Ovary (tissue), 9 donors: Measurements from ENCODE around the gene KCNIP4. TPM values are rescaled to one million over a fixed set of nuclear protein-coding genes. Genes with fewer than 3 reads are reported as not detected.

Source experiments
- DNase-seq, 5 donors: peaks; one replicate each; pipeline ENCODE4 v3.0.0-alpha.2; 2019 to 2020
- H3K27ac ChIP-seq, 2 donors: fragments of 200-600 bp; one replicate each; pipeline versions ENCODE4 v1.5.1 to v1.8.0; 2019 to 2022
- H3K27me3 ChIP-seq: fragments of 200-600 bp; one replicate; pipeline ENCODE4 v1.8.0; 2022
- H3K36me3 ChIP-seq: fragments of 200-600 bp; sonication (generic); one replicate; pipeline ENCODE4 v1.5.1; 2019
- H3K4me1 ChIP-seq: one replicate; pipeline ENCODE4 v1.8.1; 2013; ENCODE audit warnings: mild to moderate bottlenecking, moderate library complexity; ENCODE audit not compliant: insufficient read depth
- H3K4me3 ChIP-seq: fragments of 200-600 bp; sonication (generic); one replicate; pipeline ENCODE4 v1.5.1; 2017
- H3K9me3 ChIP-seq, 2 donors: fragments of 200-600 bp in 1 of 2; sonication (generic) in 1 of 2; one replicate each; pipeline versions ENCODE4 v1.5.1 to v1.8.1; 2013 to 2019; ENCODE audit warnings: mild to moderate bottlenecking in 1 of 2, moderate library complexity in 1 of 2
- CTCF ChIP-seq, 3 donors: fragments of 450-650 bp in 2 of 3; fragments of 200-600 bp in 1 of 3; IDR thresholded peaks; one replicate each; pipeline versions ENCODE4 v1.5.1 to v1.8.0; 2016 to 2022; ENCODE audit warnings: antibody characterized with exemption in 3 of 3, mild to moderate bottlenecking in 1 of 3
- EP300 ChIP-seq: sonication (generic); formaldehyde crosslinking; IDR thresholded peaks from one replicate; pipeline ENCODE4 v1.6.1; 2017; ENCODE audit warnings: antibody characterized with exemption
- POLR2A ChIP-seq: fragments of 450-650 bp; IDR thresholded peaks from one replicate; pipeline ENCODE4 v1.6.1; 2017; ENCODE audit warnings: antibody characterized with exemption, mild to moderate bottlenecking, moderate library complexity
- WGBS, 3 donors: extraction: QIAGEN DNeasy Blood & Tissue Kit in 1 of 3; methylation state at CpG; one replicate each; pipeline versions ENCODE4 v1.1.5 to v1.1.7; 2013 to 2017; 5-methylcytosine and 5-hydroxymethylcytosine counted together
- intact Hi-C, 4 donors: fragments of 100-400 bp; cut with DNase I; formaldehyde crosslinking; loops; one replicate each; pipeline versions ENCODE4 v1.11.0 to v1.15.1; 2022 to 2023
- polyA plus RNA-seq, 2 donors: library from polyadenylated mRNA; stranded (reverse); fragments of 200-250 nt in 1 of 2; fragments of 350-450 nt in 1 of 2; fragmentation: Illumina TruSeq in 1 of 2; extraction: RNeasy Lipid Tissue Mini Kit (QIAGEN cat#74804) in 1 of 2; gene quantifications; one replicate each; pipeline ENCODE4 v1.2.3, GENCODE V29; 2013 to 2014
- total RNA-seq, 7 donors: library from RNA; depleted of rRNA in 2 of 7; stranded (reverse); fragments of >200 nt in 2 of 7; fragmentation: NEBNext Ultra II Directional in 3 of 7; extraction: Animal tissue kit (Norgen Biotek cat#: 25700) in 3 of 7; gene quantifications; one replicate each; pipeline versions ENCODE4 v1.1.0 to v1.2.4, GENCODE V29; 2016 to 2023
- donor health status: DM: no; HTN: no; CAD: no; lungs with moderate emphysema.
- donor health status: DM: no; HTN: no; CAD: no.
- donor health status: Bipolar disorder and iron deficiency.
- donor health status: DM: yes; HTN: yes; CAD: no.
- donor health status: DM: no; HTN: no; CAD: no.
- donor health status: DM: yes; HTN: yes; CAD: no.

KCNIP4 gene
- total and polyA plus RNA-seq, 9 donors = 0.11 to 3.9 (median 0.93) TPM; not detected in 1

DNA sequence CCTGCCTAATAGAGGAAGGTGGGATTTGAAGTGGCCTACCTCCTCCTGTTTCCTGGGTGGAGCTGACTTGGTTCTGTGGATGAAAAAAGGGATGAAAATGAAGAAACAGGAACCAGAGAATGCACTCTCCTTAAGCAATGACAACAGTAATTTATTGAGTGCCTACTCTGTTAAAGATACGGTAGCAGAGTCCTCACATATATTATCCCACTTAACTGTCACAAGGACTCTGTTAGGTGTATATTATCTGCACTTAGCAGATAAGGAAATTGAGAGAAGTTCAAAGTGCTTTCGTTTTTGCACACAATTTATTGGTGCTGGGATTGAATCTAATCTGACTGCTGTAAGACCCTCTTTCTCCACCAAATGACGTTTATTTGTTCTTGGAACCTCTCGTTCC, 947.1 kb downstream of the KCNIP4 start:
- no peaks in the 10 kb centered on the region for H3K36me3 ChIP-seq
- TF ChIP-seq CTCF (IDR thresholded peaks at IDR 0.05) (no peak), POLR2A (no peak), EP300 (no peak)
- H3K9me3 ChIP-seq = no peaks in the 10 kb centered on the region
- H3K27ac ChIP-seq = no peak overlapping the region
- no peak for DNase-seq
- 12 to 38% (median 27%) methylated on average over 4 of the region's 4 CpGs for WGBS, 3 donors
- H3K4me3 ChIP-seq = no peak overlapping the region
- H3K4me1 ChIP-seq = no peaks in the 10 kb centered on the region
- H3K27me3 ChIP-seq = no peaks in the 10 kb centered on the region
- intact Hi-C loops = no loop called here

GRCh38 chr4:20997886-20998285, 950.7 kb downstream of the KCNIP4 start:
- intact Hi-C loops = no loop called here
- Histone ChIP-seq H3K4me3 (no peak overlapping the region), H3K27me3 (no peaks in the 10 kb centered on the region), H3K27ac (no peak overlapping the region), H3K36me3 (no peaks in the 10 kb centered on the region), H3K4me1 (no peaks in the 10 kb centered on the region), H3K9me3 (no peaks in the 10 kb centered on the region)
- DNase-seq = no peak
- TF ChIP-seq CTCF (IDR thresholded peaks at IDR 0.05) = no peak
- TF ChIP-seq POLR2A = no peak
- TF ChIP-seq EP300 = no peak
- 80 to 86% (median 82%) methylated on average over 3 of the region's 3 CpGs for WGBS, 3 donors

DNA sequence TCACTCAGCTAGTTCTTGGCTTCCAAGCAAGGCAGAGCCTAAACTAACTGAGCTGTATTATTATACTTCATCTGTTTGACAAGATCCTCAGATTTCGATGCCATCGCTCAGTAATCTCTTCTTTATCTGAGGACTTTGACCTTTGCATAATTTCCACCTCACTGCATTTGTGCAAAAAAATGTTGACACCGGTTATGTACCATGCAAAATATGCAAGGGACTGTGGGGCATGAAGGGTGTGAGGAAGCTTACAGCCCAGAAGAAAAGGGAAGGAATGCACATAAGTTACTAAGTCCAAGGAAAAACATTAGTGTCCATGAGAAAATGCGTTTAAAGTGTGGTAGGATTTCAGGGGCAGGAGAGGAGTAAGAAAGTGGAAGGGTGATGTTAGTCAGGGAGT, 953.0 kb downstream of the KCNIP4 start:
- WGBS, 3 donors = 72 to 81% (median 75%) methylated on average over 4 of the region's 4 CpGs
- Histone ChIP-seq H3K4me3 (no peak overlapping the region), H3K36me3 (no peaks in the 10 kb centered on the region), H3K27me3 (no peaks in the 10 kb centered on the region), H3K9me3 (no peaks in the 10 kb centered on the region), H3K4me1 (no peaks in the 10 kb centered on the region), H3K27ac (no peak overlapping the region)
- TF ChIP-seq CTCF (IDR thresholded peaks at IDR 0.05) (no peak), EP300 (no peak), POLR2A (no peak)
- DNase-seq = no peak
- intact Hi-C loops = no loop called here

DNA sequence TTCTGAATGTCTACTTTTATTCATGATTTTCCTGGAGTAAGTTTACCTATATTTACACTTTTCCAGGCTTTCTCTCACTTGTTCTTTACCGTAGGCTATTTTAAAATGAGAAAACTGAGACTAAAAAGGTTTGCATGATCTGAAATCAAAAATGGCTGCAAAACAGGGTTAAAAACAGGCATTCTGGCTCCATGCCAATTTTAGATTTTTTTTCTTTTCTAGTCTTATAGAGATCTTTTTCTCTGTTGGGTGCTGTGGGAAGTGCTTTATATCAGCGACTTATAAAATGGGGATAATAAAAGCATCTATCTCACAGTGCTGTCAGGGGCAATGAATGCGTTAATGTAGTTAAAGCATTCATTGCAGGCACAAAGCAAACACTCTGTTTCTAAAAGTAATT, 953.6 kb downstream of the KCNIP4 start:
- H3K36me3 ChIP-seq = no peaks in the 10 kb centered on the region
- no peaks in the 10 kb centered on the region for H3K9me3 ChIP-seq
- H3K27ac ChIP-seq = no peak overlapping the region
- no peak for DNase-seq
- intact Hi-C loops = no loop called here
- no peaks in the 10 kb centered on the region for H3K4me1 ChIP-seq
- WGBS, 3 donors = 81 to 90% (median 85%) methylated on average over 3 of the region's 3 CpGs
- H3K4me3 ChIP-seq = no peak overlapping the region
- TF ChIP-seq POLR2A = no peak
- no peak for TF ChIP-seq EP300
- no peak for TF ChIP-seq CTCF (IDR thresholded peaks at IDR 0.05)
- no peaks in the 10 kb centered on the region for H3K27me3 ChIP-seq

- Histone ChIP-seq H3K36me3 (no peaks in the 10 kb centered on the region), H3K27ac (no peak overlapping the region), H3K27me3 (no peaks in the 10 kb centered on the region), H3K9me3 (no peaks in the 10 kb centered on the region), H3K4me3 (no peak overlapping the region), H3K4me1 (no peaks in the 10 kb centered on the region)
- TF ChIP-seq POLR2A (no peak), CTCF (IDR thresholded peaks at IDR 0.05) (no peak), EP300 (no peak)
- 82 to 96% (median 91%) methylated on average over 3 of the region's 3 CpGs for WGBS, 3 donors
- no peak for DNase-seq
- intact Hi-C loops = no loop called here
Measured at GRCh38 chr4:20992002-20992401, 956.6 kb downstream of the KCNIP4 start.
